Measurements from ENCODE around the gene HID1.
"Not testable (repeated sequence)": the region's sequence is repeated elsewhere in the genome, so short reads cannot be mapped to it uniquely, and the experiment has no call there.

The HID1 gene

GRCh38 chr17:74969501-74969900 is 3.1 kb downstream of the HID1 start:
- not testable (repeated sequence) for DNase-seq (ENCODE audit: low read depth in 2 of 3, low spot score in 1 of 3)

- no peak for DNase-seq (ENCODE audit: low read depth in 2 of 3, low spot score in 1 of 3)
Observed at GRCh38 chr17:74968361-74968780, 4.2 kb downstream of the HID1 start.

GRCh38 chr17:74964988-74965622 is 7.5 kb downstream of the HID1 start:
- no peak for DNase-seq (ENCODE audit: low read depth in 2 of 3, low spot score in 1 of 3)

GRCh38 chr17:74964246-74964761 is 8.3 kb downstream of the HID1 start:
- no peak for DNase-seq (ENCODE audit: low read depth in 2 of 3, low spot score in 1 of 3)

GRCh38 chr17:74963656-74964055 is 8.9 kb downstream of the HID1 start:
- DNase-seq (ENCODE audit: low read depth in 2 of 3, low spot score in 1 of 3): no peak

- DNase-seq (ENCODE audit: low read depth in 2 of 3, low spot score in 1 of 3): no peak
Observed at GRCh38 chr17:74962622-74963394, 9.8 kb downstream of the HID1 start.

- peak; percentile 77 to 91 (median 82) for DNase-seq (ENCODE audit: low read depth in 2 of 3, low spot score in 1 of 3)
Observed at GRCh38 chr17:74961657-74962350, 10.8 kb downstream of the HID1 start.

- DNase-seq (ENCODE audit: low read depth in 2 of 3, low spot score in 1 of 3): peak in 2 of 3 donors; percentile 33
Observed at GRCh38 chr17:74960570-74961342, 11.8 kb downstream of the HID1 start.

- no peak for DNase-seq (ENCODE audit: low read depth in 2 of 3, low spot score in 1 of 3)
Observed at GRCh38 chr17:74959826-74960515, 12.6 kb downstream of the HID1 start.

GRCh38 chr17:74957935-74958740 is 14.4 kb downstream of the HID1 start:
- peak; percentile 62 to 86 (median 73) for DNase-seq (ENCODE audit: low read depth in 2 of 3, low spot score in 1 of 3)

GRCh38 chr17:74956093-74956492 is 16.5 kb downstream of the HID1 start:
- DNase-seq (ENCODE audit: low read depth in 2 of 3, low spot score in 1 of 3): no peak

GRCh38 chr17:74954665-74955421 is 17.7 kb downstream of the HID1 start:
- no peak for DNase-seq (ENCODE audit: low read depth in 2 of 3, low spot score in 1 of 3)

- no peak for DNase-seq (ENCODE audit: low read depth in 2 of 3, low spot score in 1 of 3)
Observed at GRCh38 chr17:74954115-74954514, 18.4 kb downstream of the HID1 start.

- DNase-seq (ENCODE audit: low read depth in 2 of 3, low spot score in 1 of 3): no peak
Observed at GRCh38 chr17:74953134-74953687, 19.3 kb downstream of the HID1 start.

- DNase-seq (ENCODE audit: low read depth in 2 of 3, low spot score in 1 of 3): no peak
Observed at GRCh38 chr17:74952431-74953133, 20.0 kb downstream of the HID1 start.

GRCh38 chr17:74951680-74952421 is 20.7 kb downstream of the HID1 start:
- DNase-seq (ENCODE audit: low read depth in 2 of 3, low spot score in 1 of 3): no peak

GRCh38 chr17:74951065-74951464 is 21.5 kb downstream of the HID1 start:
- DNase-seq (ENCODE audit: low read depth in 2 of 3, low spot score in 1 of 3): no peak

Data from stimulated activated CD4-positive, alpha-beta T cell treated with anti-CD3 and anti-CD28 coated beads, Interleukin-12 subunit alpha, Interleukin-12 subunit beta, amount 100 ng/mL, for 48 hours (primary cell).